Kidney (tissue), 14 donors: ENCODE data around the gene CRB2. TPM values are rescaled to one million over a fixed set of nuclear protein-coding genes. Genes with fewer than 3 reads are reported as not detected.

Experiments
- DNase-seq, 5 donors: peaks; one replicate each; pipeline ENCODE4 v3.0.0-alpha.2; 2013 to 2020
- FAIRE-seq: peaks from 2 replicates; lab custom pipeline; 2012; peaks lifted over from hg19 to GRCh38; lab: Jason Lieb, UNC
- H3K27ac ChIP-seq, 2 donors: one replicate each; pipeline ENCODE4 v1.7.0; 2013; ENCODE audit warnings: low read depth in 2 of 2, low read length in 2 of 2, inconsistent platforms in 1 of 2
- H3K27me3 ChIP-seq: one replicate; pipeline ENCODE4 v1.7.1; 2013; ENCODE audit warnings: low read length, inconsistent platforms; ENCODE audit not compliant: control insufficient read depth, insufficient read depth
- H3K36me3 ChIP-seq, 3 donors: one replicate each; pipeline versions ENCODE4 v1.7.0 to v1.7.1; 2013; ENCODE audit warnings: low read length in 3 of 3, control low read depth in 1 of 3, inconsistent platforms in 1 of 3; ENCODE audit not compliant: insufficient read depth in 3 of 3, control insufficient read depth in 2 of 3
- H3K4me1 ChIP-seq, 3 donors: one replicate each; pipeline versions ENCODE4 v1.7.0 to v1.7.1; 2013; ENCODE audit warnings: low read length in 3 of 3, inconsistent platforms in 1 of 3, low read depth in 1 of 3; ENCODE audit not compliant: control insufficient read depth in 2 of 3, insufficient read depth in 2 of 3
- H3K4me3 ChIP-seq, 3 donors: one replicate each; pipeline versions ENCODE4 v1.7.0 to v1.8.1; 2013; ENCODE audit warnings: low read length in 3 of 3, control low read depth in 1 of 3, inconsistent platforms in 1 of 3
- H3K9ac ChIP-seq, 3 donors: one replicate each; pipeline versions ENCODE4 v1.7.0 to v1.7.1; 2013; ENCODE audit warnings: low read length in 3 of 3, control low read depth in 1 of 3, inconsistent platforms in 1 of 3
- H3K9me3 ChIP-seq, 3 donors: one replicate each; pipeline versions ENCODE4 v1.7.0 to v1.7.1; 2013; ENCODE audit warnings: low read length in 3 of 3, control low read depth in 1 of 3, inconsistent platforms in 1 of 3; ENCODE audit not compliant: control insufficient read depth in 2 of 3, insufficient read depth in 1 of 3
- CTCF ChIP-seq: IDR thresholded peaks from 3 replicates; pipeline ENCODE4 v1.5.1; 2012; ENCODE audit warnings: mild to moderate bottlenecking, moderate library complexity, borderline replicate concordance; ENCODE audit not compliant: insufficient read depth; ENCODE audit errors: extremely low read depth
- intact Hi-C: fragments of 100-400 bp; cut with DNase I; formaldehyde crosslinking; loops from one replicate; pipeline ENCODE4 v1.11.1; 2022
- polyA plus RNA-seq: library from polyadenylated mRNA; stranded (reverse); fragments of 350-450 nt; fragmentation: Illumina TruSeq; extraction: RNeasy Lipid Tissue Mini Kit (QIAGEN cat#74804); gene quantifications from one replicate; pipeline ENCODE4 v1.2.3, GENCODE V29; 2014; ENCODE audit warnings: low read depth, low replicate concordance; ENCODE audit not compliant: insufficient read depth
- total RNA-seq: library from RNA; stranded (reverse); fragmentation: NEBNext Ultra II Directional; extraction: Animal tissue kit (Norgen Biotek cat#: 25700); gene quantifications from one replicate; pipeline ENCODE4 v1.2.1, GENCODE V29; 2021
- donor health status: control.
- donor health status: control.
- donor health status: control.
- donor health status: control.
- donor health status: control.
- donor health status: DM: yes; HTN: yes; CAD: no.
- donor health status: Normal renal cell carcinoma (clear cell type).

The CRB2 gene
- total and polyA plus RNA-seq, 2 donors from 2014 or later: 0.88 to 8.4 TPM

GRCh38 chr9:123324767-123325183 is 31.2 kb upstream of the CRB2 start:
- no peak overlapping the region for H3K9ac ChIP-seq
- no peak for TF ChIP-seq CTCF
- H3K36me3 ChIP-seq: no peaks in the 10 kb centered on the region
- no peak overlapping the region for H3K4me3 ChIP-seq
- no peak overlapping the region for H3K27ac ChIP-seq
- intact Hi-C loops: no loop called here
- FAIRE-seq (no peak), DNase-seq (no peak)
- no peaks in the 10 kb centered on the region for H3K27me3 ChIP-seq
- peaks cover 0 to 6% (median 0%) of the 10 kb centered on the region in 3 donors for H3K4me1 ChIP-seq
- no peaks in the 10 kb centered on the region for H3K9me3 ChIP-seq

- peak overlapping the region in 1 of 3 donors; percentile 10 for H3K9ac ChIP-seq
Measured at GRCh38 chr9:123326187-123326586, 29.8 kb upstream of the CRB2 start.

GRCh38 chr9:123326662-123327093 is 29.3 kb upstream of the CRB2 start:
- peak overlapping the region in 2 of 3 donors; percentile 14 for H3K4me3 ChIP-seq
- no peaks in the 10 kb centered on the region for H3K27me3 ChIP-seq
- no peaks in the 10 kb centered on the region for H3K36me3 ChIP-seq
- H3K4me1 ChIP-seq: peaks cover 0 to 6% (median 0%) of the 10 kb centered on the region in 3 donors
- DNase-seq (peak in 3 of 5 donors; percentile 43 to 53 (median 45)), FAIRE-seq (no peak)
- no peak overlapping the region for H3K27ac ChIP-seq
- H3K9me3 ChIP-seq: no peaks in the 10 kb centered on the region
- TF ChIP-seq CTCF: no peak
- H3K9ac ChIP-seq: peak overlapping the region in 1 of 3 donors; percentile 10
- intact Hi-C loops: no loop called here

More at GRCh38 chr9:123326187-123326586, 29.8 kb upstream of the CRB2 start:
- TF ChIP-seq CTCF: no peak
- Histone ChIP-seq H3K27ac (no peak overlapping the region), H3K27me3 (no peaks in the 10 kb centered on the region), H3K4me3 (peak overlapping the region in 1 of 3 donors; percentile 14), H3K9me3 (no peaks in the 10 kb centered on the region), H3K4me1 (peaks cover 0 to 6% (median 0%) of the 10 kb centered on the region in 3 donors), H3K36me3 (no peaks in the 10 kb centered on the region)
- intact Hi-C loops: no loop called here
- FAIRE-seq (no peak), DNase-seq (peak in 2 of 5 donors; percentile 32)

- Histone ChIP-seq H3K4me1 (peaks cover 0 to 6% (median 0%) of the 10 kb centered on the region in 3 donors), H3K9ac (no peak overlapping the region), H3K27me3 (no peaks in the 10 kb centered on the region), H3K36me3 (no peaks in the 10 kb centered on the region), H3K4me3 (no peak overlapping the region), H3K27ac (peak overlapping the region; percentile 20 to 76), H3K9me3 (no peaks in the 10 kb centered on the region)
- DNase-seq (peak in 3 of 5 donors; percentile 73 to 92 (median 87)), FAIRE-seq (no peak)
- TF ChIP-seq CTCF: no peak
- intact Hi-C loops: no loop called here
Measured at GRCh38 chr9:123327697-123328100, 28.3 kb upstream of the CRB2 start.
